ELR (cell line): ENCODE measurements around the gene ZFHX3.

Source experiments
- DNase-seq: peaks from one replicate; pipeline ENCODE4 v3.0.0-alpha.2; 2015; ENCODE audit warnings: low read depth

Gene ZFHX3

GRCh38 chr16:72928090-72928981 is 119.6 kb downstream of the ZFHX3 start:
- DNase-seq = no peak

GRCh38 chr16:72927199-72928089 is 120.5 kb downstream of the ZFHX3 start:
- DNase-seq = peak; percentile 87

GRCh38 chr16:72926177-72927070 is 121.5 kb downstream of the ZFHX3 start:
- no peak for DNase-seq

GRCh38 chr16:72925631-72925979 is 122.3 kb downstream of the ZFHX3 start:
- no peak for DNase-seq

GRCh38 chr16:72924927-72925630 is 122.8 kb downstream of the ZFHX3 start:
- no peak for DNase-seq

GRCh38 chr16:72924537-72924926 is 123.4 kb downstream of the ZFHX3 start:
- DNase-seq = no peak

GRCh38 chr16:72923757-72924156 is 124.2 kb downstream of the ZFHX3 start:
- DNase-seq = no peak

- DNase-seq = no peak
Observed at GRCh38 chr16:72922714-72923113, 125.2 kb downstream of the ZFHX3 start.

GRCh38 chr16:72921620-72922019 is 126.3 kb downstream of the ZFHX3 start:
- no peak for DNase-seq

- no peak for DNase-seq
Observed at GRCh38 chr16:72921106-72921505, 126.8 kb downstream of the ZFHX3 start.

GRCh38 chr16:72917051-72917450 is 130.9 kb downstream of the ZFHX3 start:
- DNase-seq = no peak

GRCh38 chr16:72915331-72915730 is 132.6 kb downstream of the ZFHX3 start:
- no peak for DNase-seq

- DNase-seq = no peak
Observed at GRCh38 chr16:72913551-72913950, 134.4 kb downstream of the ZFHX3 start.

- no peak for DNase-seq
Observed at GRCh38 chr16:72911971-72912370, 136.0 kb downstream of the ZFHX3 start.

- DNase-seq = no peak
Observed at GRCh38 chr16:72910875-72911274, 137.1 kb downstream of the ZFHX3 start.

- DNase-seq = no peak
Observed at GRCh38 chr16:72910381-72910780, 137.5 kb downstream of the ZFHX3 start.

GRCh38 chr16:72909196-72909595 is 138.7 kb downstream of the ZFHX3 start:
- no peak for DNase-seq

- DNase-seq = no peak
Observed at GRCh38 chr16:72908362-72909167, 139.4 kb downstream of the ZFHX3 start.

GRCh38 chr16:72905581-72905980 is 142.3 kb downstream of the ZFHX3 start:
- peak; percentile 76 for DNase-seq

- DNase-seq = no peak
Observed at GRCh38 chr16:72903176-72903575, 144.8 kb downstream of the ZFHX3 start.

GRCh38 chr16:72902206-72902605 is 145.7 kb downstream of the ZFHX3 start:
- no peak for DNase-seq
